ENCODE results near the gene ARHGAP1.

ARHGAP1 gene

DNA sequence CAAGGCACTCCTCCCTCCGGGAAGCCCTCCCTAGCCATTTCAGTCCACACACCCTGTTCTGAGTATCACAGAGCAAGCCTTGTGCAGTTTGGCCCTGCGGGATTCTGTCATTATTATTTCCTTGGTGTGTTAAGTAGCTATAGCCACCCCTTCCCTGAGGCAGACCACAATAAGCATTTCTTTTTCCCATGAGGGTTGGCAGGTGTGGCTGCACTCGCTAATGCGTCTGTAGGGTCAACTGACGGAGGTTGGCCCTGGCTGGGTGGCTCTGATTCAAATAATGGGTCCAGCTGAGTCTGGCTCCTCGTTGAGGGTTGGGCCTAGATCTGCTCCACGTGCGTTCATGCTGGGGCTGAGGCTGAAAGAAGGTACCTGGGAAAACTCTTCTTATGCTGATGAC lies 23.7 kb upstream of the ARHGAP1 start:
- TF ChIP-seq, protein P1, sequence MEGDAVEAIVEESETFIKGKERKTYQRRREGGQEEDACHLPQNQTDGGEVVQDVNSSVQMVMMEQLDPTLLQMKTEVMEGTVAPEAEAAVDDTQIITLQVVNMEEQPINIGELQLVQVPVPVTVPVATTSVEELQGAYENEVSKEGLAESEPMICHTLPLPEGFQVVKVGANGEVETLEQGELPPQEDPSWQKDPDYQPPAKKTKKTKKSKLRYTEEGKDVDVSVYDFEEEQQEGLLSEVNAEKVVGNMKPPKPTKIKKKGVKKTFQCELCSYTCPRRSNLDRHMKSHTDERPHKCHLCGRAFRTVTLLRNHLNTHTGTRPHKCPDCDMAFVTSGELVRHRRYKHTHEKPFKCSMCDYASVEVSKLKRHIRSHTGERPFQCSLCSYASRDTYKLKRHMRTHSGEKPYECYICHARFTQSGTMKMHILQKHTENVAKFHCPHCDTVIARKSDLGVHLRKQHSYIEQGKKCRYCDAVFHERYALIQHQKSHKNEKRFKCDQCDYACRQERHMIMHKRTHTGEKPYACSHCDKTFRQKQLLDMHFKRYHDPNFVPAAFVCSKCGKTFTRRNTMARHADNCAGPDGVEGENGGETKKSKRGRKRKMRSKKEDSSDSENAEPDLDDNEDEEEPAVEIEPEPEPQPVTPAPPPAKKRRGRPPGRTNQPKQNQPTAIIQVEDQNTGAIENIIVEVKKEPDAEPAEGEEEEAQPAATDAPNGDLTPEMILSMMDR (IDR thresholded peaks at IDR 0.05; ENCODE audit: low read depth, low read length, missing control alignments): no peak
- no peak overlapping the region for H3K4me3 ChIP-seq (replicated peaks; ENCODE audit: low read depth, low read length)
- DNase-seq (ENCODE audit: extremely low read depth, low read depth): no peak

DNA sequence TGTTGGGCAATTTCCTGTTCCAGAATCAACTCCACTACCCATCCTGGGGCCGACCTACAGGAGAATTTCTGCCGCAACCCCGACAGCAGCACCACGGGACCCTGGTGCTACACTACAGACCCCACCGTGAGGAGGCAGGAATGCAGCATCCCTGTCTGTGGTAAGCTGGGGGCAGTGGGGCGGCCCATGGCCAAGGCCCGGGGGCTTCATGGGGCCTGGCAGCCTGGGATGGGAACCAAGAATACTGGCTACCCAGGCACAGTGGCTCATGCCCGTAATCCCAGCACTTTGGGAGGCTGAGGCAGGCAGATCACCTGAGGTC lies 22.9 kb upstream of the ARHGAP1 start:
- H3K4me3 ChIP-seq (replicated peaks; ENCODE audit: low read depth, low read length): no peak overlapping the region
- DNase-seq (ENCODE audit: extremely low read depth, low read depth): no peak
- TF ChIP-seq, protein P1 (IDR thresholded peaks at IDR 0.05; ENCODE audit: low read depth, low read length, missing control alignments): no peak

DNA sequence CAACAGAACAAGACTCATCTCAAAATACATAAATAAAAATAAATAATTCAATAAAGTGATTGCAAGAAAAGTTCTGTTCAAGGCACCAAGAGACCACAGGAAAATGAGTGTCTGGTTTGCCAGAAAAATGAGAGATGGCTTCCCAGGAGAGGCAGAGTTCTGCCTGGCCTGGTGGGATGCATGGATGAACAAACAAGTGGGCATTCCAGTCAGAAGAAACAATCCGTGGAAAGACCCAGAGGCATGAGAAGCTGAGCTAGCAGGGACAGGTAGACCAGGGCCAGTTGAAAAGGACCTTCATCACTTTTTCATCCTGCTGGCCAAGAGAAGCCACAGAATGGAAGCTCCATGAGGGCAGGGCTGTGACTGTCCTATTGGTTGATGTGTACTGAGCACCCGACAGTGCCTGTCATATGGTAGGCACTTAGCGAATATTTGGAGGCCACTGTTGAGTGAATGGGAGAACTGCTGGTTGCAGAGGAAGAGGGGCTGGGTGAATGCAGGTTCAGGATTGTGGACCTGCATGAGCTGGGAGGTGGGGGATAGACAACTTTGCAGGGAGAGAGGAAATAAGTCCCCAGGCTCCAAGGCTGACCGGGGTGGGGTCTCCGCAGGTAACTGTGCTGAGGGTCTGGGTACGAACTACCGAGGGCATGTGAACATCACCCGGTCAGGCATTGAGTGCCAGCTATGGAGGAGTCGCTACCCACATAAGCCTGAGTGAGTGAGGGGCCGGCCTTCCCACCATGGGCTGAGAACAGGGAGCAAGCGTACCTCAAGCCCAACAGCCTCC lies 22.3 kb upstream of the ARHGAP1 start:
- no peak for DNase-seq (ENCODE audit: extremely low read depth, low read depth)
- no peak overlapping the region for H3K4me3 ChIP-seq (replicated peaks; ENCODE audit: low read depth, low read length)
- TF ChIP-seq, protein P1 (IDR thresholded peaks at IDR 0.05; ENCODE audit: low read depth, low read length, missing control alignments): no peak

DNA sequence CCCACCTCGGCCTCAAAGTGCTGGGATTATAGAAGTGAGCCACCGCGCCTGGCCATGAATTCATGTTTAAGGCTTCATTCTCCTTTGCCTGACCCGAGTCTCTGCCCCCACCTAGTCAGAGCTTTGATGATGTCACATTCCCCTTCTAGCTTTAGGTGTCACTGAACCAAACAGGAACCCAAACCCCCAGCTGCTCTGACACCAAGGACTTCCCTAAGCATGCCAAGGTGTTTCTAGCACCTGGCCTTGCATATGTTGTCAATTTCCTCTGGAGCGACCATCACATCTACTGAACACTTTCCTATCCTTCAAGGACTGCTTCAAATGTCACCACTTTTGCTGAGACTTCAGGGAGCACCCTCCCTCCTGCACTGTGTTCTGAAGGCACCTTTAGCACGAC lies 20.9 kb upstream of the ARHGAP1 start:
- no peak overlapping the region for H3K4me3 ChIP-seq (replicated peaks; ENCODE audit: low read depth, low read length)
- TF ChIP-seq, protein P1 (IDR thresholded peaks at IDR 0.05; ENCODE audit: low read depth, low read length, missing control alignments): no peak
- no peak for DNase-seq (ENCODE audit: extremely low read depth, low read depth)

DNA sequence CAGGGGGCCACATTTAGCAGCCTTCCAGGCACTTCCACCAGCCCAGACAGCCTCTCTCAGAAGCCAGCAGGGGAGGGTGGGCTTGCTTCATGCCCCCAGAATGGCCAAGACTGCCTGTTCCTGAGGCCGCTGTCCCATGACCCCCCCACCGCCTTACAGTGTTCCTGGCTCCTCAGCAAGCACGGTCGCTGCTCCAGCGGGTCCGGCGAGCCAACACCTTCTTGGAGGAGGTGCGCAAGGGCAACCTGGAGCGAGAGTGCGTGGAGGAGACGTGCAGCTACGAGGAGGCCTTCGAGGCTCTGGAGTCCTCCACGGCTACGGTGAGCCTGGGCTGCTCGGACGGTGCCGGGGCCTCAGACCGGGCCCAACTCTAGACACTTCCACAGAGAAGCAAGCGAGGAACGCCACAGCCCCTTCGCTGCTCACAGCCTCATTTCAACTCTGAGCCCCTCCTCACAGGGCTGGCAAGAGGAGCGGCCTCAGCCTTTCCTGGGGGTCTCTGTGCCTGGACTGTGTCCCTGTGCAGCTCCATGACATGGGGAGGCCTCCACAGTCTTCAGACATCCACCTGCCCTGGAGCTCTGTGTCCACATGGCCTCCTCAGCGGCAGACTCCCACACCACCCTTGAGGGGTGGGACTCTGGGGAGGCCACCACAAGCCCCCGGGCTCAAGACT lies 19.3 kb upstream of the ARHGAP1 start:
- H3K4me3 ChIP-seq (replicated peaks; ENCODE audit: low read depth, low read length): no peak overlapping the region
- TF ChIP-seq, protein P1 (IDR thresholded peaks at IDR 0.05; ENCODE audit: low read depth, low read length, missing control alignments): no peak
- DNase-seq (ENCODE audit: extremely low read depth, low read depth): no peak

DNA sequence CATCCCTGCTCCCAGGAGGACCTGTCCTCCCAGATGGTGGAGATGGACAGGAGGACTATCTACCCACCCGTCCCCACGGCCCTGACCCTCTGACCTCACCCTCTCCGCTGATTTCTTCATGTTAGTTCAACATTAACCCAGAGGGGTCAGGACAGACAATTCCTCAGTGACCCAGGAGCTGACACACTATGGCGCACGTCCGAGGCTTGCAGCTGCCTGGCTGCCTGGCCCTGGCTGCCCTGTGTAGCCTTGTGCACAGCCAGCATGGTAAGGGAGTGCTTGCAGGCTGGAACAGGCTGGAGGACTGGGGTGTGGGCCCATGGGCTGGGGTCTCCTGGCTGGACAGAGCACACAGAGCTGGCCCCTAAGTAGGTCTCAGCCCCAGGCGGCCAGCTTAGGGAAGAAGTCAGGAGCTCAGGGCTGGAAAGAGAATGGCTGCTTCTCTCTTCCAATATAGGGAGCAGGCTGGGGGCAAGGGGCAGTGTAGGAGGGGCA lies 18.7 kb upstream of the ARHGAP1 start, which contains the start of gene F2:
F2 (plus strand) TSS at position 166 of the 495 bp plus-strand sequence; CDS start at position 189, 23 bp downstream.
- no peak for DNase-seq (ENCODE audit: extremely low read depth, low read depth)
- TF ChIP-seq, protein P1 (IDR thresholded peaks at IDR 0.05; ENCODE audit: low read depth, low read length, missing control alignments): no peak
- no peak within 1 kb of the TSS for H3K4me3 ChIP-seq (replicated peaks; ENCODE audit: low read depth, low read length)

Measured in HFF-Myc (cell line).